Psoas muscle (tissue), 8 donors: ENCODE measurements around the gene JADE1. TPM values are rescaled to one million over a fixed set of nuclear protein-coding genes. Genes with fewer than 3 reads are reported as not detected.

Experiments
- ATAC-seq, 4 donors: fragments of 200-7000 bp; cut with Tn5 transposase; one replicate each; pipeline ENCODE4 v1.9.1; 2020; ENCODE audit warnings: moderate library complexity in 3 of 4, mild to moderate bottlenecking in 2 of 4
- DNase-seq, 2 donors: peaks; one replicate each; pipeline ENCODE4 v3.0.0-alpha.2; 2020
- H3K27ac ChIP-seq: fragments of 200-600 bp; one replicate; pipeline ENCODE4 v1.8.0; 2022
- H3K27me3 ChIP-seq, 3 donors: fragments of 200-600 bp in 1 of 3; one replicate each; pipeline versions ENCODE4 v1.6.1 to v1.8.0; 2013 to 2022; ENCODE audit warnings: low read length in 2 of 3, mild to moderate bottlenecking in 2 of 3, moderate library complexity in 1 of 3; ENCODE audit not compliant: insufficient read depth in 3 of 3
- H3K36me3 ChIP-seq, 2 donors: fragments of 200-600 bp in 1 of 2; one replicate each; pipeline versions ENCODE4 v1.6.1 to v1.8.0; 2013 to 2022; ENCODE audit warnings: low read depth in 1 of 2, mild to moderate bottlenecking in 1 of 2, moderate library complexity in 1 of 2; ENCODE audit not compliant: insufficient read depth in 1 of 2
- H3K4me1 ChIP-seq: fragments of 200-600 bp; one replicate; pipeline ENCODE4 v1.8.0; 2022
- H3K4me3 ChIP-seq: fragments of 200-600 bp; one replicate; pipeline ENCODE4 v1.8.0; 2022; ENCODE audit warnings: mild to moderate bottlenecking
- H3K9me3 ChIP-seq: fragments of 200-600 bp; one replicate; pipeline ENCODE4 v1.8.0; 2022
- CTCF ChIP-seq: fragments of 200-600 bp; IDR thresholded peaks from one replicate; pipeline ENCODE4 v1.8.0; 2022; ENCODE audit warnings: antibody characterized with exemption
- WGBS, 3 donors: extraction: QIAGEN DNeasy Blood & Tissue Kit; methylation state at CpG; one replicate each; pipeline versions ENCODE4 v1.1.6 to v1.1.7; 2013; 5-methylcytosine and 5-hydroxymethylcytosine counted together
- intact Hi-C, 2 donors: fragments of 100-400 bp; cut with DNase I; formaldehyde crosslinking; loops; one replicate each; pipeline versions ENCODE4 v1.11.0 to v1.14.2; 2022
- polyA plus RNA-seq, 3 donors: library from polyadenylated mRNA; stranded (reverse); fragments of 200-250 nt; gene quantifications; one replicate each; pipeline ENCODE4 v1.2.3, GENCODE V29; 2013
- total RNA-seq, 4 donors: library from RNA; stranded (reverse); fragmentation: NEBNext Ultra II Directional in 2 of 4; extraction: Animal tissue kit (Norgen Biotek cat#: 25700) in 2 of 4; gene quantifications; one replicate each; pipeline versions ENCODE4 v1.2.1 to v1.2.4, GENCODE V29; 2021 to 2023
- donor health status: healthy with polysubstance abuse.
- donor health status: DM: no; HTN: no; CAD: no; lungs with moderate emphysema.
- donor health status: Bipolar disorder and iron deficiency.
- donor health status: healthy.
- donor health status: DM: yes; HTN: yes; CAD: no.
- donor health status: DM: no; HTN: no; CAD: no.
- donor health status: DM: no; HTN: no; CAD: no.
- donor health status: DM: yes; HTN: yes; CAD: no.

Gene JADE1
- total and polyA plus RNA-seq, 7 donors = 5.8 to 21.4 (median 16.8) TPM

DNA sequence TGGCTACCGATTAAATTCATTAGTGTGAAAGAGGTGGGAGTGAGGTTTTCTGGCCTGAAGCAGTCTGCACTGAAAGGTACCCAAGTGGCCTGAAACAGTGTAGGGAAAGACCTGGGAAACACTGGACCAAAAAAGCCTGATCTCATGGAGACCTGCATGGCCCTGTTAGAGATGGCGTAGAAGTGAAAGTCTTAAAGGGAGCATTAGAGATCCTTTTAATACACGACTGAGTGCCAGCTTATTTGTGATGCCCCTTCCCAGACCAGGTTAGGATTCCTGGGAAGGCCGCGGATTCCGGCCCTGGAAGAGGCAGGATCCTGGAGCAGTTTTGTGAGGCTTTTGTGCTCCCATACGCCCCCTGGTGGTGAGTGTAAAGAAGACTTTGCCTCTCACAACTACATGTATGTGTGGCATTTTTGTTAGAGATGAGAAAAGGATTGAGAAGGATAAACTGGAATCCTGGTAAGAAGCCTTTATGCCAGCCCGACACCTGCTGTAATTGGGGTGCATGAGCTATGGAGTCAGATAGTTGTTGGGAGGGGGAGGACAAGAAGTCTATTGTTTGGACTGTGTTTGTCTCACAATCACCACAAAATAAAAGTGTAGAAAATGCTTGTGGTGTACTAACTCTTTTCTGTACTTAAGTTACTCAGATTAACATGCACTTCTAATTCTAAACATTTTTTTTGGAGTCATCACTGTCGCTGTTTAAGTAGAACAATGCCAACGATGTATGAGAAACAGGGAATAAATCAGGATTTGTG, 54.0 kb downstream of the JADE1 start:
- DNase-seq = peak; percentile 77 to 84
- Histone ChIP-seq H3K4me1 (peaks cover 17% of the 10 kb centered on the region), H3K27ac (no peak overlapping the region), H3K36me3 (peaks cover 3 to 85% of the 10 kb centered on the region in 2 donors), H3K4me3 (no peak overlapping the region), H3K27me3 (no peaks in the 10 kb centered on the region), H3K9me3 (no peaks in the 10 kb centered on the region)
- peak; percentile 92 for TF ChIP-seq CTCF
- WGBS, 3 donors = 37 to 38% (median 37%) methylated on average over 10 of the region's 10 CpGs
- intact Hi-C loops = loop anchor here (1.0 to 10.0 kb wide), 8 partner anchors 80 to 671 kb away; no protein-coding TSS in a partner anchor
- peak; percentile 67 to 88 (median 72) for ATAC-seq

DNA sequence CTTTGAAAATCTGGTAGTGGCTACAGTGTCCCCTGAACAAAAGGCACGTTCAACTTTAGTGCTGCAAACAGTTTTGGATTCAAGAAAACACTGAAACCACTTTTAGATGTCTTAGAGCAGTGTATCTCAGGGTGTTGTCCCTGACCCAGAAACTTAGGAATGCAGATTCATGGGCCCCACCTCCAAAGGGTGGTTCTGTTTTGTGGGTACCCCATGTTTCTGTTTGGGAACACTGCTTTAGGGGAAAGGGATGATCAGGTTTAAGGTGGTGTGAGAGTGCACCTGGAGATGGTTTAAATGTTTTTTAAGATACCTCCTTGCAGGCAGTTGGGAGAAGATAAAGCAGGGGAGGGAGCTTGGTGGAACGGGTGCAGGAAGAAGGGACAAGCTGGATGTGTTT, 55.6 kb downstream of the JADE1 start:
- Histone ChIP-seq H3K4me3 (no peak overlapping the region), H3K9me3 (no peaks in the 10 kb centered on the region), H3K27ac (no peak overlapping the region), H3K36me3 (peaks cover 3 to 91% of the 10 kb centered on the region in 2 donors), H3K4me1 (peaks cover 6% of the 10 kb centered on the region), H3K27me3 (no peaks in the 10 kb centered on the region)
- intact Hi-C loops = loop anchor here in 1 of 2 donors (10.0 kb wide), 2 partner anchors 290 to 410 kb away; no protein-coding TSS in a partner anchor
- DNase-seq (no peak), ATAC-seq (no peak)
- 87 to 88% (median 87%) methylated on average over 2 of the region's 2 CpGs for WGBS, 3 donors
- no peak for TF ChIP-seq CTCF

GRCh38 chr4:128866269-128866668, 56.8 kb downstream of the JADE1 start:
- H3K27ac ChIP-seq = no peak overlapping the region
- H3K4me1 ChIP-seq = peaks cover 6% of the 10 kb centered on the region
- H3K27me3 ChIP-seq = no peaks in the 10 kb centered on the region
- no peak overlapping the region for H3K4me3 ChIP-seq
- no peak for ATAC-seq
- no peak for DNase-seq
- H3K9me3 ChIP-seq = no peaks in the 10 kb centered on the region
- intact Hi-C loops = loop anchor here in 1 of 2 donors (10.0 kb wide), 2 partner anchors 291 to 411 kb away; no protein-coding TSS in a partner anchor
- peaks cover 3 to 91% of the 10 kb centered on the region in 2 donors for H3K36me3 ChIP-seq
- WGBS, 3 donors = 87 to 95% (median 92%) methylated on average over 2 of the region's 2 CpGs
- TF ChIP-seq CTCF = no peak

DNA sequence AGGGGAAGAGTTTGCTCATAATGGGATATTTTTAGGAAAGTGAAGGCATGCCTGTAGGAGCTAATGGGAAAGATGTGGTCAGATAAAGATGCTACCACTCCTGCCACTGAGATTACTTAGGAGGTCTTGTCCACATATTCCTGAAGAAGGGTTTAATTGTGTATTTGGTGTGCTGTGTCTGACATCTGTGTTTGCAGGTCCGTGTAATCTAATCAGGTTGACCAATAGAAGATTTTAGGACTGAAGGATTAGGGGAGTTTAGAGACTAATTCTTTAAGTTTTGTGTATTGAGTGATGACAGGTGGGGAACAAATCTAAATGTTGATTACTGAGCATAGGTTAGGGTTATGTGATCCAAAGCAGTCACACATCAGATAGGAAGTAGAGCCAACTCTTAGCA, 57.2 kb downstream of the JADE1 start:
- intact Hi-C loops = loop anchor here in 1 of 2 donors (10.0 kb wide), 2 partner anchors 292 to 412 kb away; no protein-coding TSS in a partner anchor
- Histone ChIP-seq H3K4me3 (no peak overlapping the region), H3K4me1 (peaks cover 6% of the 10 kb centered on the region), H3K27ac (no peak overlapping the region), H3K9me3 (no peaks in the 10 kb centered on the region), H3K36me3 (peaks cover 3 to 91% of the 10 kb centered on the region in 2 donors), H3K27me3 (no peaks in the 10 kb centered on the region)
- DNase-seq (no peak), ATAC-seq (no peak)
- TF ChIP-seq CTCF = no peak
- WGBS, 3 donors = 73 to 84% (median 77%) methylated on average over 1 of the region's 1 CpG
